ENCODE measurements around the gene MRPL4.
A peak's percentile ranks its signal among the peaks of the same experiment; 100 is the strongest.

Gene MRPL4

DNA sequence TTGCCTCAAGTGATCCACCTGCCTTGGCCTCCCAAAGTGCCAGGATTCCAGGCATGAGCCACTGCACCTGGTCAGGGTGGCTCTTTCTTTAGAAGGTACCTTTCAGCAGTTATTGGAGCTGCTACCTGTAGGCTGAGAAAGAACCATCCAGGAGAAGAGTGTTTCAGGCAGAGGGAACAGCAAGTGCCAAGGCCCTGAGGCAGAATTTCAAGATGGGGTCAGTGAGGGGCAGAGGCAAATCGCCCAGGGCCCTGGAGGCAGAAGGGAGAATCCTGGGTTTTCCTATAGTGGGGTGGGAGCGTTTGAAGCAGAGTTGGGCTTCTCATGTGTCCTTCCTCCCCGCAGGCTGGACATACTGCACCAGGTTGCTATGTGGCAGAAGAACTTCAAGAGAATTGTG is 2.2 kb downstream of the MRPL4 start:
- DNase-seq (ENCODE audit: low spot score), result no peak
- TF ChIP-seq, protein P1, sequence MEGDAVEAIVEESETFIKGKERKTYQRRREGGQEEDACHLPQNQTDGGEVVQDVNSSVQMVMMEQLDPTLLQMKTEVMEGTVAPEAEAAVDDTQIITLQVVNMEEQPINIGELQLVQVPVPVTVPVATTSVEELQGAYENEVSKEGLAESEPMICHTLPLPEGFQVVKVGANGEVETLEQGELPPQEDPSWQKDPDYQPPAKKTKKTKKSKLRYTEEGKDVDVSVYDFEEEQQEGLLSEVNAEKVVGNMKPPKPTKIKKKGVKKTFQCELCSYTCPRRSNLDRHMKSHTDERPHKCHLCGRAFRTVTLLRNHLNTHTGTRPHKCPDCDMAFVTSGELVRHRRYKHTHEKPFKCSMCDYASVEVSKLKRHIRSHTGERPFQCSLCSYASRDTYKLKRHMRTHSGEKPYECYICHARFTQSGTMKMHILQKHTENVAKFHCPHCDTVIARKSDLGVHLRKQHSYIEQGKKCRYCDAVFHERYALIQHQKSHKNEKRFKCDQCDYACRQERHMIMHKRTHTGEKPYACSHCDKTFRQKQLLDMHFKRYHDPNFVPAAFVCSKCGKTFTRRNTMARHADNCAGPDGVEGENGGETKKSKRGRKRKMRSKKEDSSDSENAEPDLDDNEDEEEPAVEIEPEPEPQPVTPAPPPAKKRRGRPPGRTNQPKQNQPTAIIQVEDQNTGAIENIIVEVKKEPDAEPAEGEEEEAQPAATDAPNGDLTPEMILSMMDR (IDR thresholded peaks at IDR 0.05), result no peak
- Histone ChIP-seq H3K27ac (no peak overlapping the region), H3K4me3 (no peak overlapping the region)

DNA sequence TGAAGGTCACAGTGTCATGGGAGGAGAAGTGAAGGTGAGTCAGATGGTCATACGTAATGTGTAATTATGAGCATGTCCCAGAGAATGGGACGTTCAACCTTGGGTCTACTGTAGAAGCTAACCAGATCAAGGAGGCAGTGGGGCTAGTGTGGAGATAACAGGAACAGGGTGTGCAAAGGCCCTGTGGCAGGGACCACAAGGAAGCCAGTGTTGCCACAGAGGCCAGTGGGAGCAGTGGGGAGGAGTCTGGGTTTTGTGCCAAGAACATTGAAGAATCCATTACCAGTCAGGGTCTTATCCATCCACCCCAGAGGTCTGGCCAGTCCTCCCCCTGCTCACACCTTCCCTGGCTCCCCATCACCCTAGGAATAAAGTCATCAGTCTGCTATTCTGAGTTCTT is 3.3 kb downstream of the MRPL4 start:
- no peak overlapping the region for H3K27ac ChIP-seq
- H3K4me3 ChIP-seq, result no peak overlapping the region
- TF ChIP-seq, protein P1 (IDR thresholded peaks at IDR 0.05), result no peak
- no peak for DNase-seq (ENCODE audit: low spot score)

DNA sequence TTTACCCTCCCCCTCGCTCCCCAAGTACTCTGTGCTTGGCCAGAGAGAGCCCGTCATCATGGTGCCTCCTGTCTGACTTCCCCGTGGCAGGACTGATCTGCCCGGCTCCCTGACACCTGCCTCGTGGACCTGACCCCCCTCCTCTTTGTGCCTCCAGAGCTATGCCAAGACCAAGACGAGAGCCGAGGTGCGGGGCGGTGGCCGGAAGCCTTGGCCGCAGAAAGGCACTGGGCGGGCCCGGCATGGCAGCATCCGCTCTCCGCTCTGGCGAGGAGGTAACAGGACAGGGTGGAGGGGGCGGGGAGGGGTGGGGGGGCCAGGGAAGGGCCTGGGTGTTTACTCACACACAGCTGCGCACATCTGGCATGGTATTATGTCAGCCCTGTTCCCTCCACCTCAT is 4.5 kb downstream of the MRPL4 start:
- DNase-seq (ENCODE audit: low spot score), result no peak
- no peak overlapping the region for H3K27ac ChIP-seq
- no peak overlapping the region for H3K4me3 ChIP-seq
- TF ChIP-seq, protein P1 (IDR thresholded peaks at IDR 0.05), result no peak

DNA sequence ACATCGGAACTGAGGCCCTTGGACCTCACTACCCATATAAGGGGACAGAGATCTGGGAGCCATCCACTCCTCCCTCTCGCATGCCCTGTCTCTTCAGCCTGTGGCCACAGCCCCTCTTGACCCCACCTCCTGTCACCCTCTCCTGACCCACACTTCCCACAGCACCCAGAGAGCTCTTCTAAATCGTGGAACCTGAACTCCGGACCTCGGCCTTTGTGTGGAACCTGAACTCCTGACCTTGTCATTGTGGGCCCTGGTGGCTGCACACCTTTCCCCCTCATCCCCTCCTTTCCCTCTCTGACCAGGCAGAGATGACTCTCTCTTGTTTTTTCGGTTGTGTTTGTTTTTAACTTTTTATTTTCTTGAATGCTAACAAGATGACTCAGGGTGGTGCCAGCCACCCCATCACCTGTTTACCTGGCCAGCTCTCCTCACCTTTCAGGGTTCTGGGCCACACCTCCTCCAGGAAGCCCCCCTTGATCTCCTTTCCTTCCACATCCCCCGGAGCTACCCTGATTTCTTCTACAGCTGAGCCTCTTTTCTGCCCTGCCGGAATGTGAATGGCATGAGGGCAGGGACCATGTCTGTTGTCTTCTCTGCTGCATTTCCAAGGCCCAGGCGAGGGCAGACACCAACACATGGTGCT is 5.1 kb downstream of the MRPL4 start:
- Histone ChIP-seq H3K4me3 (no peak overlapping the region), H3K27ac (no peak overlapping the region)
- no peak for DNase-seq (ENCODE audit: low spot score)
- TF ChIP-seq, protein P1 (IDR thresholded peaks at IDR 0.05), result no peak

DNA sequence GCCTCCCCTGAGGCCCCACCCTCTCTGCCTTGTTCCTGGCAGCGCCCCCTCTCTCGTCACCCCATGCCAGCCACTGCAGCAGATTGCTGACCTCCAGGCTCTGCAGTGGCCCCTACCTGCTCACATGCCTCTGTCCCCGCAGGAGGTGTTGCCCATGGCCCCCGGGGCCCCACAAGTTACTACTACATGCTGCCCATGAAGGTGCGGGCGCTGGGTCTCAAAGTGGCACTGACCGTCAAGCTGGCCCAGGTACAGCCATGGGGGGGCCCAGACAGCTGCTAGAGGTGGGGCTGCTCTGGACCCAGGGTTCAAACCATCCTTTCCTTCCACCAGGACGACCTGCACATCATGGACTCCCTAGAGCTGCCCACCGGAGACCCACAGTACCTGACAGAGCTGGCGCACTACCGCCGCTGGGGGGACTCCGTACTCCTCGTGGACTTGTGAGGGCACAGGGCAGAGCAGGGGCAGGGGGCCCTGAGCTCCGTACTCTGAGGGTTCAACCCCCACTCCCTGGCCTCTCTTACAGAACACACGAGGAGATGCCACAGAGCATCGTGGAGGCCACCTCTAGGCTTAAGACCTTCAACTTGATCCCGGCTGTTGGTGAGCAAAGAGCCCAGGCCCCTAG is 6.2 kb downstream of the MRPL4 start:
- TF ChIP-seq, protein P1 (IDR thresholded peaks at IDR 0.05), result no peak
- no peak overlapping the region for H3K27ac ChIP-seq
- DNase-seq (ENCODE audit: low spot score), result no peak
- no peak overlapping the region for H3K4me3 ChIP-seq

DNA sequence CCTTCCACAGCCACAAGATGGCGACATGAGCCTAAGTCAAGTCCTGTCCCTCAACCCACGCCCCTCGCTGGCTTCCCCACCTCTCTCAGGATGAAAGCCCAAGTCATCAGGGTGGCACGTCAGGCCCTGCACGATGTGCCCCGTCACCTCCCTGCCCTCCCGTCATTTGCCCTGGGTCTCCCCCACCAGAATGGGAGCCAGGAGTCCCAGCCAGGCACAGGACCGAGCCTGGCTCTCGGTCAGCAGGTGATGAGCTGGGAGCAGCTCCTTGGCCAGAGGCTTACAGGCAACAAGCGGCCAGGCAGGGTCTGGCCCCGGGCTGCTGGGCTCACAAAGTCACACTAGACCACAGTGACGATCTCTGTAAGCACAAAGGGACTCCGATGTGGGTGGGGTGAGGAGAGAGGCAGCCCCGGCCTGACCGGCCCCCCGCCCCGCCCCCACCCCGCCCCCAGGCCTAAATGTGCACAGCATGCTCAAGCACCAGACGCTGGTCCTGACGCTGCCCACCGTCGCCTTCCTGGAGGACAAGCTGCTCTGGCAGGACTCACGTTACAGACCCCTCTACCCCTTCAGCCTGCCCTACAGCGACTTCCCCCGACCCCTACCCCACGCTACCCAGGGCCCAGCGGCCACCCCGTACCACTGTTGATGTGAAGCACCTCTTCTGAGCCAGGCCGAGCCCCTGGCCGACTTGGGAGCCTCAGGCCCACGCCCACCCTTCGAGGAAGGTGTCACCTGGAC is 7.3 kb downstream of the MRPL4 start:
- Histone ChIP-seq H3K27ac (no peak overlapping the region), H3K4me3 (no peak overlapping the region)
- TF ChIP-seq, protein P1 (IDR thresholded peaks at IDR 0.05), result peak; percentile 50
- DNase-seq (ENCODE audit: low spot score), result no peak
